GM23248 (cell line): ENCODE results near the gene SMAD4. TPM values are rescaled to one million over a fixed set of nuclear protein-coding genes. Genes with fewer than 3 reads are reported as not detected.

ENCODE experiments used
- DNase-seq: peaks from one replicate; pipeline ENCODE4 v3.0.0-alpha.2; 2015
- H2AFZ ChIP-seq: fragments of 200-600 bp; sonication (generic); 2 replicates; pipeline ENCODE4 v1.6.1; 2016; ENCODE audit warnings: antibody characterized with exemption
- H3F3A ChIP-seq: fragments of 200-600 bp; sonication (generic); 2 replicates; pipeline ENCODE4 v1.6.1; 2016; ENCODE audit warnings: mild to moderate bottlenecking, antibody characterized with exemption, mixed run types; ENCODE audit not compliant: insufficient read depth
- H3K27ac ChIP-seq: fragments of 200-600 bp; sonication (generic); 2 replicates; pipeline ENCODE4 v1.5.1; 2016; ENCODE audit warnings: mild to moderate bottlenecking
- H3K27me3 ChIP-seq: fragments of 200-600 bp; sonication (generic); replicated peaks from 2 replicates; pipeline ENCODE4 v1.6.1; 2016; ENCODE audit warnings: mild to moderate bottlenecking; ENCODE audit not compliant: insufficient read depth
- H3K36me3 ChIP-seq: fragments of 200-600 bp; sonication (generic); 2 replicates; pipeline ENCODE4 v1.6.1; 2016; ENCODE audit warnings: low read depth, mild to moderate bottlenecking
- H3K4me1 ChIP-seq: fragments of 200-600 bp; sonication (generic); 2 replicates; pipeline ENCODE4 v1.6.1; 2016; ENCODE audit warnings: mild to moderate bottlenecking; ENCODE audit not compliant: insufficient read depth
- H3K4me2 ChIP-seq: fragments of 200-600 bp; sonication (generic); one replicate; pipeline ENCODE4 v1.6.1; 2016; ENCODE audit warnings: mild to moderate bottlenecking; ENCODE audit not compliant: unreplicated experiment
- H3K4me3 ChIP-seq: fragments of 200-600 bp; sonication (generic); 2 replicates; pipeline ENCODE4 v1.5.1; 2016; ENCODE audit warnings: mild to moderate bottlenecking
- H3K79me2 ChIP-seq: fragments of 200-600 bp; sonication (generic); 2 replicates; pipeline ENCODE4 v1.6.1; 2016; ENCODE audit warnings: mild to moderate bottlenecking; ENCODE audit not compliant: insufficient read depth
- H3K9ac ChIP-seq: fragments of 200-600 bp; sonication (generic); 2 replicates; pipeline ENCODE4 v1.6.1; 2016; ENCODE audit warnings: mild to moderate bottlenecking
- H3K9me2 ChIP-seq: fragments of 200-600 bp; sonication (generic); 2 replicates; pipeline ENCODE4 v1.6.1; 2016; ENCODE audit warnings: mixed run types, mild to moderate bottlenecking, moderate library complexity; ENCODE audit not compliant: insufficient read depth
- H3K9me3 ChIP-seq: fragments of 200-600 bp; sonication (generic); one replicate; pipeline ENCODE4 v1.6.1; 2017; ENCODE audit warnings: low read depth
- H4K20me1 ChIP-seq: fragments of 200-600 bp; sonication (generic); 2 replicates; pipeline ENCODE4 v1.6.0; 2016; ENCODE audit not compliant: insufficient read depth
- EZH2 ChIP-seq: fragments of 200-600 bp; sonication (generic); IDR thresholded peaks from 2 replicates; pipeline ENCODE4 v1.6.1; 2018; ENCODE audit warnings: antibody characterized with exemption, mild to moderate bottlenecking; ENCODE audit not compliant: insufficient read depth, poor library complexity, severe bottlenecking
- EZH2phosphoT487 ChIP-seq: fragments of 200-600 bp; sonication (generic); IDR thresholded peaks from 2 replicates; pipeline ENCODE4 v1.6.1; 2018; ENCODE audit warnings: antibody characterized with exemption, moderate library complexity, mild to moderate bottlenecking, low read depth; ENCODE audit not compliant: insufficient read depth
- WGBS, 2 experiments: methylation state at CpG; one replicate each; pipeline ENCODE4 v1.1.6; 2015 to 2017; ENCODE audit warnings: low lambda C conversion rate in 2 of 2, low coverage in 1 of 2; ENCODE audit errors: missing lambda C conversion rate in 2 of 2; 5-methylcytosine and 5-hydroxymethylcytosine counted together
- in situ Hi-C: fragments of 300-500 bp; cut with MboI; formaldehyde crosslinking; loops from 2 replicates; pipeline ENCODE4 v1.15.0; 2020
- polyA plus RNA-seq: library from polyadenylated mRNA; unstranded; fragments of >200 nt; fragmentation: Nextera tagmentation; extraction: Ambion mirVana; gene quantifications from 2 replicates; pipeline ENCODE4 v1.2.1, GENCODE V29; 2016
- total RNA-seq: library from RNA; depleted of rRNA; stranded (reverse); fragments of >200 nt; shearing (Covaris generic); gene quantifications from 2 replicates; pipeline ENCODE4 v1.2.3, GENCODE V29; 2014; rRNA removed

Gene SMAD4
- total and polyA plus RNA-seq, 2 experiments from 2014 or later: 39.6 to 90.4 TPM

DNA sequence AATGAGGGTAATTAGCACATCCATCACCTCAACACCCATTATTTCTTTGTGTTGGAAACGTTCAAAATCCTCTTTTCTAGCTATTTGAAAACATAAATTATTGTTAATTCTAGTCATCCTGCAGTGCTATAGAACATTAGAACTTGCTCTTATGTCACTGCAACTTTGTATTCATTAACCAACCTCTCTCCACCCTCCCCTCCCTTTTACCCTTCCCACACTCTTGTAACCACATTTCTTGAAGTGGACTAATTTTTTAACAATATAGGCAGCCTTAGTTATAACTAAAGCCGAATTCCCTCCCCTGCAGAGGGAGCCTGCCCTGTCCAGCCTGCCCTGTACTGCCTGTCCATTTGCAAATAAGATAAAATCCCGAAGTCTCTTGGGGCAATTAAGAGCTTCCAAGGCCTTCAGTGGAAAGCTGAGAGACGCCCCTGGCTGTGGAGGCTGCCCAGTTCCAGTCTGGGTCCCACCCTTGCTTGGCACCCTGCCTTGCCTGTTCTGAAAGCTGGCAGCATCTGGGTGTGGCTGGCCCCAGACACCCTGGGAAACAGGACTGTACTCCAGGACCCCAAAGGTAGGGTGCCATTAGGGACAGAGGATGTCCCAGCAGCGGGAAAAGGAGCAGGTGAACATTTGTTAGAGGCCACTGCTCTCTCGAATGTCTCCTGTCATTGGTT, 102.4 kb downstream of the SMAD4 start:
- TF ChIP-seq EZH2phosphoT487 (no peak), EZH2 (no peak)
- in situ Hi-C loops: no loop called here
- Histone ChIP-seq H3K27me3 (no peaks in the 10 kb centered on the region), H2AFZ (no peak overlapping the region), H3K9me2 (no peaks in the 10 kb centered on the region), H3F3A (no peaks in the 10 kb centered on the region), H3K79me2 (no peaks in the 10 kb centered on the region), H3K9ac (no peak overlapping the region), H3K4me2 (no peak overlapping the region), H3K36me3 (no peaks in the 10 kb centered on the region), H3K4me3 (no peak overlapping the region), H3K27ac (no peak overlapping the region), H4K20me1 (no peaks in the 10 kb centered on the region), H3K9me3 (no peaks in the 10 kb centered on the region), H3K4me1 (peaks cover 7% of the 10 kb centered on the region; the same call in 1 of the 2 replicates)
- 13 to 26% methylated on average over 6 of the region's 6 CpGs for WGBS, 2 experiments
- DNase-seq: no peak

- Histone ChIP-seq H3K4me1 (peaks cover 7% of the 10 kb centered on the region; the same call in 1 of the 2 replicates), H3K9me2 (no peaks in the 10 kb centered on the region), H3K9ac (no peak overlapping the region), H3K4me3 (no peak overlapping the region), H2AFZ (no peak overlapping the region), H3K27me3 (no peaks in the 10 kb centered on the region), H3K36me3 (no peaks in the 10 kb centered on the region), H3K79me2 (no peaks in the 10 kb centered on the region), H3F3A (no peaks in the 10 kb centered on the region), H3K9me3 (no peaks in the 10 kb centered on the region), H3K4me2 (no peak overlapping the region), H3K27ac (no peak overlapping the region), H4K20me1 (no peaks in the 10 kb centered on the region)
- in situ Hi-C loops: no loop called here
- no peak for TF ChIP-seq EZH2
- TF ChIP-seq EZH2phosphoT487: no peak
- no peak for DNase-seq
- WGBS, 2 experiments: 66 to 71% methylated on average over 12 of the region's 12 CpGs
Measured at GRCh38 chr18:51133580-51134160, 103.7 kb downstream of the SMAD4 start.

Other genes starting within 250 kb of the SMAD4 start
- not detected in 2 replicates for gene MRO, start 210.2 kb upstream of the SMAD4 start, total RNA-seq
- not detected in 2 replicates for gene MRO, start 210.2 kb upstream of the SMAD4 start, polyA plus RNA-seq
- 24.5 and 32.2 TPM in 2 replicates for gene ME2, start 151.1 kb upstream of the SMAD4 start, total RNA-seq
- 24.1 and 25.6 TPM in 2 replicates for gene ME2, start 151.1 kb upstream of the SMAD4 start, polyA plus RNA-seq
- 4.8 and 6.2 TPM in 2 replicates for gene ELAC1, start 62.2 kb upstream of the SMAD4 start, total RNA-seq
- 12.9 and 13.1 TPM in 2 replicates for gene ELAC1, start 62.2 kb upstream of the SMAD4 start, polyA plus RNA-seq
- gene MEX3C, start 167.5 kb downstream of the SMAD4 start, total RNA-seq: 44.5 and 50.7 TPM in 2 replicates
- gene MEX3C, start 167.5 kb downstream of the SMAD4 start, polyA plus RNA-seq: 14.5 and 15.2 TPM in 2 replicates